GM12878 (cell line): ENCODE measurements around the gene MGAT3. TPM values are rescaled to one million over a fixed set of nuclear protein-coding genes. Genes with fewer than 3 reads are reported as not detected.

Experiments
- CBX5 ChIP-seq: sonication (generic); IDR thresholded peaks from 2 replicates; pipeline ENCODE4 v1.6.1; 2016; ENCODE audit warnings: low read depth, moderate library complexity, mild to moderate bottlenecking, inconsistent platforms
- CHD4 ChIP-seq: fragments of 200-600 bp; sonication (generic); IDR thresholded peaks from 2 replicates; pipeline ENCODE4 v1.6.1; 2016; ENCODE audit warnings: mild to moderate bottlenecking
- HDGF ChIP-seq: fragments of 450-650 bp; IDR thresholded peaks from 2 replicates; pipeline ENCODE4 v1.6.1; 2016; ENCODE audit warnings: antibody characterized with exemption
- JUND ChIP-seq: IDR thresholded peaks from 2 replicates; pipeline ENCODE4 v1.6.1; 2012; ENCODE audit warnings: low read depth, mild to moderate bottlenecking, low read length, improper control_type of control experiment, moderate library complexity
- MEF2B ChIP-seq: fragments of 450-650 bp; IDR thresholded peaks from 2 replicates; pipeline ENCODE4 v1.6.1; 2018; ENCODE audit warnings: mild to moderate bottlenecking, moderate library complexity; ENCODE audit not compliant: partially characterized antibody, poor library complexity, severe bottlenecking
- MYC ChIP-seq: IDR thresholded peaks from 2 replicates; pipeline ENCODE4 v1.6.1; 2011; ENCODE audit warnings: mild to moderate bottlenecking, low read length, moderate library complexity, inconsistent platforms; ENCODE audit not compliant: insufficient read depth, insufficient replicate concordance, insufficient read length, severe bottlenecking
- NFYB ChIP-seq: IDR thresholded peaks from 2 replicates; pipeline ENCODE4 v1.6.1; 2011; ENCODE audit warnings: low read depth, mild to moderate bottlenecking, low read length, improper control_type of control experiment, moderate library complexity; ENCODE audit not compliant: insufficient read depth
- RAD21 ChIP-seq: IDR thresholded peaks from 2 replicates; pipeline ENCODE4 v1.6.1; 2011; ENCODE audit warnings: mild to moderate bottlenecking, low read depth, low read length, moderate library complexity; ENCODE audit not compliant: insufficient read depth
- RB1 ChIP-seq: fragments of 450-650 bp; formaldehyde crosslinking; IDR thresholded peaks from 2 replicates; pipeline ENCODE4 v1.6.1; 2017; ENCODE audit warnings: mild to moderate bottlenecking, borderline replicate concordance
- SIX5 ChIP-seq: IDR thresholded peaks from 2 replicates; pipeline ENCODE4 v1.6.1; 2011; ENCODE audit warnings: mild to moderate bottlenecking, low read depth, low read length, moderate library complexity; ENCODE audit not compliant: severe bottlenecking
- TCF3 ChIP-seq: IDR thresholded peaks from 2 replicates; pipeline ENCODE4 v1.6.1; 2012; ENCODE audit warnings: low read depth, mild to moderate bottlenecking, low read length, borderline replicate concordance; ENCODE audit not compliant: insufficient read depth
- polyA plus RNA-seq, 11 experiments: library from polyadenylated mRNA; depleted of rRNA in 4 of 11; unstranded in 6 of 11; stranded (reverse) in 5 of 11; fragments of >200 nt; fragmentation: Nextera tagmentation in 4 of 11; fragmentation: Illumina TruSeq in 1 of 11; extraction: Ambion mirVana in 4 of 11; extraction: Trizol in 1 of 11; gene quantifications; 1 replicate in 1 of 11; 2 replicates in 10 of 11; pipeline versions ENCODE4 v1.2.1 to v1.2.3, GENCODE V29; 2011 to 2016; ENCODE audit warnings: inconsistent platforms in 2 of 11, missing spikeins in 2 of 11, low read depth in 1 of 11
- total RNA-seq, 4 experiments: library from RNA; depleted of rRNA in 3 of 4; stranded (reverse); fragments of >200 nt in 3 of 4; fragmentation: Illumina TruSeq in 1 of 4; extraction: Trizol in 1 of 4; gene quantifications; 2 replicates each; pipeline versions ENCODE4 v1.2.1 to v1.2.3, GENCODE V29; 2013 to 2021
- TF ChIP-seq, protein P1 (sequence below): fragments of 450-650 bp; IDR thresholded peaks from 2 replicates; pipeline ENCODE4 v1.6.1; 2018; ENCODE audit warnings: mild to moderate bottlenecking, low read depth, moderate library complexity; ENCODE audit not compliant: partially characterized antibody
- TF ChIP-seq, protein P2 (sequence below): IDR thresholded peaks from 2 replicates; pipeline ENCODE4 v1.6.1; 2012; ENCODE audit warnings: low read depth, low read length, improper control_type of control experiment
- TF ChIP-seq, protein P3 (sequence below): IDR thresholded peaks from 2 replicates; pipeline ENCODE4 v1.6.1; 2011; ENCODE audit warnings: low read depth, low read length, improper control_type of control experiment, borderline replicate concordance
- TF ChIP-seq, protein P4 (sequence below): fragments of 450-650 bp; formaldehyde crosslinking; IDR thresholded peaks from 2 replicates; pipeline ENCODE4 v1.5.0; 2022; ENCODE audit warnings: mild to moderate bottlenecking, missing genetic modification characterization
- TF ChIP-seq, protein P5 (sequence below): IDR thresholded peaks from 2 replicates; pipeline ENCODE4 v1.6.1; 2012; ENCODE audit warnings: mild to moderate bottlenecking, low read depth, low read length

Gene MGAT3
- total and polyA plus RNA-seq, 10 of the 15 experiments (the other 5 are each of a cell fraction or from before 2014, with no cell fraction given): 0.32 to 40.2 (median 11.9) TPM

DNA sequence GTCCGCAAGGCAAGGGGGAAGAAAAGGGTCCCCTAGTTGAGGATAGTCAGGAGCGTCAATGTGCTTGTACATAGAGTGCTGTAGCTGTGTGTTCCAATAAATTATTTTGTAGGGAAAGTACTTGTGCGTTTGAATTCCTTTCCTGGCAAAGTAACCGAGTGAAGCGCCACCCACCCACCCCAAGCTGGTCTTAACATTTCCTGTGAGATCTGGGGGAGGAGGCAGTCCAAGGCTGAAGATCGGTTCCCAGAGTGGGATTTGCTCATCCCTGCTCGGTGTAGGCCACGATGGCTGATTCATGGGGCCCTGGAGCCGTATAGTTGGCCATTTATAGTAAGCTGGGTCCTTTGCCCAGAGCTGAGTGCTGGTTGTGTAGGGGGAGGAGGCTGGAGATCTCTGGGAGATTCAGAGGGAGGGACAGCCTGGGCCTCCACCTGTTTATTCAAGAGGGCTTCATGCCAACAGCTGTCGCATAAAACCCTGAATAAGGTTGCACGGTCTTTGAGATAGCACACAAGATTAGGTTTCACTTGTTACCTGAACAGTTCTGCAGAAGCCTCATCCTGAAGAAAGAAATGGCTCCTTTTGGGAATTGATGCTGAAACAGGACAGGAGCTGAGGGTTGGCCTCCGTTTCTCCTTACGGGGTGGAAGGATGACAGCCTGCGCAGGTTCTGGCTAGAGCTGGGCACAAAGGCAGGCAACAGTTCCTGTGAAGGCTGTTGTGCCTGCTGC is 65.9 kb downstream of the MGAT3 start (continued):
- TF ChIP-seq, protein P1, sequence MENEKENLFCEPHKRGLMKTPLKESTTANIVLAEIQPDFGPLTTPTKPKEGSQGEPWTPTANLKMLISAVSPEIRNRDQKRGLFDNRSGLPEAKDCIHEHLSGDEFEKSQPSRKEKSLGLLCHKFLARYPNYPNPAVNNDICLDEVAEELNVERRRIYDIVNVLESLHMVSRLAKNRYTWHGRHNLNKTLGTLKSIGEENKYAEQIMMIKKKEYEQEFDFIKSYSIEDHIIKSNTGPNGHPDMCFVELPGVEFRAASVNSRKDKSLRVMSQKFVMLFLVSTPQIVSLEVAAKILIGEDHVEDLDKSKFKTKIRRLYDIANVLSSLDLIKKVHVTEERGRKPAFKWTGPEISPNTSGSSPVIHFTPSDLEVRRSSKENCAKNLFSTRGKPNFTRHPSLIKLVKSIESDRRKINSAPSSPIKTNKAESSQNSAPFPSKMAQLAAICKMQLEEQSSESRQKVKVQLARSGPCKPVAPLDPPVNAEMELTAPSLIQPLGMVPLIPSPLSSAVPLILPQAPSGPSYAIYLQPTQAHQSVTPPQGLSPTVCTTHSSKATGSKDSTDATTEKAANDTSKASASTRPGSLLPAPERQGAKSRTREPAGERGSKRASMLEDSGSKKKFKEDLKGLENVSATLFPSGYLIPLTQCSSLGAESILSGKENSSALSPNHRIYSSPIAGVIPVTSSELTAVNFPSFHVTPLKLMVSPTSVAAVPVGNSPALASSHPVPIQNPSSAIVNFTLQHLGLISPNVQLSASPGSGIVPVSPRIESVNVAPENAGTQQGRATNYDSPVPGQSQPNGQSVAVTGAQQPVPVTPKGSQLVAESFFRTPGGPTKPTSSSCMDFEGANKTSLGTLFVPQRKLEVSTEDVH: peak; percentile 88
- TF ChIP-seq JUND: no peak
- TF ChIP-seq, protein P2, sequence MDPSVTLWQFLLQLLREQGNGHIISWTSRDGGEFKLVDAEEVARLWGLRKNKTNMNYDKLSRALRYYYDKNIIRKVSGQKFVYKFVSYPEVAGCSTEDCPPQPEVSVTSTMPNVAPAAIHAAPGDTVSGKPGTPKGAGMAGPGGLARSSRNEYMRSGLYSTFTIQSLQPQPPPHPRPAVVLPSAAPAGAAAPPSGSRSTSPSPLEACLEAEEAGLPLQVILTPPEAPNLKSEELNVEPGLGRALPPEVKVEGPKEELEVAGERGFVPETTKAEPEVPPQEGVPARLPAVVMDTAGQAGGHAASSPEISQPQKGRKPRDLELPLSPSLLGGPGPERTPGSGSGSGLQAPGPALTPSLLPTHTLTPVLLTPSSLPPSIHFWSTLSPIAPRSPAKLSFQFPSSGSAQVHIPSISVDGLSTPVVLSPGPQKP: no peak
- TF ChIP-seq MYC: no peak
- TF ChIP-seq TCF3: no peak
- TF ChIP-seq RB1: no peak
- no peak for TF ChIP-seq SIX5
- no peak for TF ChIP-seq NFYB
- TF ChIP-seq MEF2B: no peak
- TF ChIP-seq, protein P3, sequence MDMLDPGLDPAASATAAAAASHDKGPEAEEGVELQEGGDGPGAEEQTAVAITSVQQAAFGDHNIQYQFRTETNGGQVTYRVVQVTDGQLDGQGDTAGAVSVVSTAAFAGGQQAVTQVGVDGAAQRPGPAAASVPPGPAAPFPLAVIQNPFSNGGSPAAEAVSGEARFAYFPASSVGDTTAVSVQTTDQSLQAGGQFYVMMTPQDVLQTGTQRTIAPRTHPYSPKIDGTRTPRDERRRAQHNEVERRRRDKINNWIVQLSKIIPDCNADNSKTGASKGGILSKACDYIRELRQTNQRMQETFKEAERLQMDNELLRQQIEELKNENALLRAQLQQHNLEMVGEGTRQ: no peak
- TF ChIP-seq CHD4: no peak
- TF ChIP-seq, protein P4, sequence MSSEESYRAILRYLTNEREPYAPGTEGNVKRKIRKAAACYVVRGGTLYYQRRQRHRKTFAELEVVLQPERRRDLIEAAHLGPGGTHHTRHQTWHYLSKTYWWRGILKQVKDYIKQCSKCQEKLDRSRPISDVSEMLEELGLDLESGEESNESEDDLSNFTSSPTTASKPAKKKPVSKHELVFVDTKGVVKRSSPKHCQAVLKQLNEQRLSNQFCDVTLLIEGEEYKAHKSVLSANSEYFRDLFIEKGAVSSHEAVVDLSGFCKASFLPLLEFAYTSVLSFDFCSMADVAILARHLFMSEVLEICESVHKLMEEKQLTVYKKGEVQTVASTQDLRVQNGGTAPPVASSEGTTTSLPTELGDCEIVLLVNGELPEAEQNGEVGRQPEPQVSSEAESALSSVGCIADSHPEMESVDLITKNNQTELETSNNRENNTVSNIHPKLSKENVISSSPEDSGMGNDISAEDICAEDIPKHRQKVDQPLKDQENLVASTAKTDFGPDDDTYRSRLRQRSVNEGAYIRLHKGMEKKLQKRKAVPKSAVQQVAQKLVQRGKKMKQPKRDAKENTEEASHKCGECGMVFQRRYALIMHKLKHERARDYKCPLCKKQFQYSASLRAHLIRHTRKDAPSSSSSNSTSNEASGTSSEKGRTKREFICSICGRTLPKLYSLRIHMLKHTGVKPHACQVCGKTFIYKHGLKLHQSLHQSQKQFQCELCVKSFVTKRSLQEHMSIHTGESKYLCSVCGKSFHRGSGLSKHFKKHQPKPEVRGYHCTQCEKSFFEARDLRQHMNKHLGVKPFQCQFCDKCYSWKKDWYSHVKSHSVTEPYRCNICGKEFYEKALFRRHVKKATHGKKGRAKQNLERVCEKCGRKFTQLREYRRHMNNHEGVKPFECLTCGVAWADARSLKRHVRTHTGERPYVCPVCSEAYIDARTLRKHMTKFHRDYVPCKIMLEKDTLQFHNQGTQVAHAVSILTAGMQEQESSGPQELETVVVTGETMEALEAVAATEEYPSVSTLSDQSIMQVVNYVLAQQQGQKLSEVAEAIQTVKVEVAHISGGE (CRISPR knock-in tag): no peak
- no peak for TF ChIP-seq CBX5
- TF ChIP-seq, protein P5, sequence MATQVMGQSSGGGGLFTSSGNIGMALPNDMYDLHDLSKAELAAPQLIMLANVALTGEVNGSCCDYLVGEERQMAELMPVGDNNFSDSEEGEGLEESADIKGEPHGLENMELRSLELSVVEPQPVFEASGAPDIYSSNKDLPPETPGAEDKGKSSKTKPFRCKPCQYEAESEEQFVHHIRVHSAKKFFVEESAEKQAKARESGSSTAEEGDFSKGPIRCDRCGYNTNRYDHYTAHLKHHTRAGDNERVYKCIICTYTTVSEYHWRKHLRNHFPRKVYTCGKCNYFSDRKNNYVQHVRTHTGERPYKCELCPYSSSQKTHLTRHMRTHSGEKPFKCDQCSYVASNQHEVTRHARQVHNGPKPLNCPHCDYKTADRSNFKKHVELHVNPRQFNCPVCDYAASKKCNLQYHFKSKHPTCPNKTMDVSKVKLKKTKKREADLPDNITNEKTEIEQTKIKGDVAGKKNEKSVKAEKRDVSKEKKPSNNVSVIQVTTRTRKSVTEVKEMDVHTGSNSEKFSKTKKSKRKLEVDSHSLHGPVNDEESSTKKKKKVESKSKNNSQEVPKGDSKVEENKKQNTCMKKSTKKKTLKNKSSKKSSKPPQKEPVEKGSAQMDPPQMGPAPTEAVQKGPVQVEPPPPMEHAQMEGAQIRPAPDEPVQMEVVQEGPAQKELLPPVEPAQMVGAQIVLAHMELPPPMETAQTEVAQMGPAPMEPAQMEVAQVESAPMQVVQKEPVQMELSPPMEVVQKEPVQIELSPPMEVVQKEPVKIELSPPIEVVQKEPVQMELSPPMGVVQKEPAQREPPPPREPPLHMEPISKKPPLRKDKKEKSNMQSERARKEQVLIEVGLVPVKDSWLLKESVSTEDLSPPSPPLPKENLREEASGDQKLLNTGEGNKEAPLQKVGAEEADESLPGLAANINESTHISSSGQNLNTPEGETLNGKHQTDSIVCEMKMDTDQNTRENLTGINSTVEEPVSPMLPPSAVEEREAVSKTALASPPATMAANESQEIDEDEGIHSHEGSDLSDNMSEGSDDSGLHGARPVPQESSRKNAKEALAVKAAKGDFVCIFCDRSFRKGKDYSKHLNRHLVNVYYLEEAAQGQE: no peak
- TF ChIP-seq HDGF: no peak
- no peak for TF ChIP-seq RAD21
